DND-41 (cell line): Measurements from ENCODE around the gene CD300C.

ENCODE experiments used
- ATAC-seq: fragments of 200-7000 bp; cut with Tn5 transposase; 3 replicates; pipeline ENCODE4 v1.9.1; 2021; ENCODE audit warnings: low read depth; ENCODE audit not compliant: insufficient read depth
- DNase-seq: peaks from one replicate; pipeline ENCODE4 v3.0.0-alpha.2; 2020
- H2AFZ ChIP-seq: 2 replicates; pipeline ENCODE4 v1.6.0; 2012; ENCODE audit warnings: low read depth, low read length
- H3K27ac ChIP-seq: 2 replicates; pipeline ENCODE4 v1.5.1; 2012; ENCODE audit warnings: low read length, inconsistent platforms
- H3K27me3 ChIP-seq: fragments of 200-600 bp; sonication (generic); 2 replicates; pipeline ENCODE4 v1.6.0; 2012; ENCODE audit warnings: low read length, mild to moderate bottlenecking, inconsistent platforms; ENCODE audit not compliant: insufficient read depth, poor library complexity
- H3K36me3 ChIP-seq: 2 replicates; pipeline ENCODE4 v1.5.1; 2012; ENCODE audit warnings: low read length, inconsistent platforms; ENCODE audit not compliant: insufficient read depth
- H3K4me1 ChIP-seq: 2 replicates; pipeline ENCODE4 v1.5.1; 2012; ENCODE audit warnings: mild to moderate bottlenecking, low read length; ENCODE audit not compliant: insufficient read depth
- H3K4me2 ChIP-seq: 2 replicates; pipeline ENCODE4 v1.6.0; 2012; ENCODE audit warnings: mild to moderate bottlenecking, moderate library complexity, low read length, inconsistent platforms; ENCODE audit not compliant: insufficient read depth
- H3K4me3 ChIP-seq, 2 experiments: fragments of 200-600 bp in 1 of 2; shearing (Covaris generic) in 1 of 2; 2 replicates each; pipeline ENCODE4 v1.5.1; 2012 to 2016; ENCODE audit warnings: inconsistent platforms in 2 of 2, low read length in 2 of 2, mild to moderate bottlenecking in 2 of 2, low read depth in 1 of 2, moderate library complexity in 1 of 2
- H3K79me2 ChIP-seq: 2 replicates; pipeline ENCODE4 v1.6.0; 2012; ENCODE audit warnings: low read length, inconsistent platforms; ENCODE audit not compliant: insufficient read depth
- H3K9ac ChIP-seq: 2 replicates; pipeline ENCODE4 v1.6.0; 2012; ENCODE audit warnings: low read depth, mild to moderate bottlenecking, inconsistent platforms, low read length, moderate library complexity
- H3K9me3 ChIP-seq: 2 replicates; pipeline ENCODE4 v1.5.1; 2012; ENCODE audit warnings: low read length, moderate library complexity, mild to moderate bottlenecking, inconsistent platforms; ENCODE audit not compliant: insufficient read depth, severe bottlenecking
- H4K20me1 ChIP-seq: 2 replicates; pipeline ENCODE4 v1.6.0; 2012; ENCODE audit warnings: low read length; ENCODE audit not compliant: insufficient read depth
- CTCF ChIP-seq: IDR thresholded peaks from 2 replicates; pipeline ENCODE4 v1.5.1; 2012; ENCODE audit warnings: borderline replicate concordance, low read length, moderate library complexity, mild to moderate bottlenecking; ENCODE audit not compliant: poor library complexity, severe bottlenecking; ENCODE audit errors: extremely low read depth
- EZH2 ChIP-seq: IDR thresholded peaks from 3 replicates; pipeline ENCODE4 v1.6.1; 2012; ENCODE audit warnings: borderline replicate concordance, low read depth, mild to moderate bottlenecking, moderate library complexity, low read length, inconsistent platforms; ENCODE audit not compliant: severe bottlenecking

CD300C gene

GRCh38 chr17:74568106-74568873, 22.4 kb upstream of the CD300C start:
- H3K9ac ChIP-seq, result no peak overlapping the region
- no peaks in the 10 kb centered on the region for H3K9me3 ChIP-seq
- H3K79me2 ChIP-seq, result no peaks in the 10 kb centered on the region
- TF ChIP-seq EZH2, result no peak
- no peak for TF ChIP-seq CTCF
- ATAC-seq (no peak), DNase-seq (no peak)
- H3K27me3 ChIP-seq, result peaks cover 16% of the 10 kb centered on the region
- H4K20me1 ChIP-seq, result no peaks in the 10 kb centered on the region
- H2AFZ ChIP-seq, result no peak overlapping the region
- H3K4me3 ChIP-seq, result no peak overlapping the region
- H3K27ac ChIP-seq, result no peak overlapping the region
- no peaks in the 10 kb centered on the region for H3K4me1 ChIP-seq
- H3K4me2 ChIP-seq, result no peak overlapping the region
- H3K36me3 ChIP-seq, result no peaks in the 10 kb centered on the region

DNA sequence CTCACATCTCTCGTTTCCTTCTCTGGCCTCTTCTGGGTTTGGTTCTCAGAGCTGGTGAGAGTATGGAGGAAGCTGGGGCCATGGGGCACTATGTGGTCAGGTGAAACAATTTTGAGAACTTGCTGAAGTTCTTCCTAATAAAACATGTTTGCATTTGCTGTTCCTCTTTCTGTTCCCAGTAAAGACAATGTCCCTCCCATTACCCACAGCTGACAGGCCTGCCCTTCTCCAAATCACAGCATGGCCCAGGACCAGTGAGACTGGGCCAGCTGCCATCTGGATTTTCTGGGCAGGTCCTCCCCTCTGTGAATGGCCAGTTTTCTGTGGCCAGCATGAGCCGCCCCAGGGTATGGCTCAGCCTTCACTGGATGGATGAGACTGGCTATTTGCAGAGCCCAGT, 21.5 kb upstream of the CD300C start, which contains the start of gene CD300H:
Gene CD300H (minus strand): TSS at position 113 of the 400 bp plus-strand sequence.
- H3K4me3 ChIP-seq, result no peak within 1 kb of the TSS
- no peaks in the 10 kb centered on the region for H4K20me1 ChIP-seq
- no peak within 1 kb of the TSS for H3K4me2 ChIP-seq
- no peak for DNase-seq
- H3K27me3 ChIP-seq, result peaks cover 11% of the 10 kb centered on the region
- H3K27ac ChIP-seq, result no peak within 1 kb of the TSS
- H3K79me2 ChIP-seq, result no peaks in the 10 kb centered on the region
- no peak for TF ChIP-seq CTCF
- TF ChIP-seq EZH2, result no peak
- H3K36me3 ChIP-seq, result no peaks in the 10 kb centered on the region
- H3K9ac ChIP-seq, result no peak within 1 kb of the TSS
- no peaks in the 10 kb centered on the region for H3K4me1 ChIP-seq
- H2AFZ ChIP-seq, result no peak within 1 kb of the TSS
- no peaks in the 10 kb centered on the region for H3K9me3 ChIP-seq
- no peak for ATAC-seq

- Histone ChIP-seq H3K4me1 (no peaks in the 10 kb centered on the region), H3K9ac (no peak overlapping the region), H3K79me2 (no peaks in the 10 kb centered on the region), H4K20me1 (no peaks in the 10 kb centered on the region), H2AFZ (no peak overlapping the region), H3K4me2 (no peak overlapping the region), H3K36me3 (no peaks in the 10 kb centered on the region), H3K27ac (no peak overlapping the region), H3K27me3 (peaks cover 11% of the 10 kb centered on the region), H3K9me3 (no peaks in the 10 kb centered on the region), H3K4me3 (no peak overlapping the region)
- peak; percentile 59 for DNase-seq
- TF ChIP-seq EZH2 (no peak), CTCF (peak; percentile 85)
- peak; percentile 83 for ATAC-seq
Observed at GRCh38 chr17:74566132-74566753, 20.3 kb upstream of the CD300C start.
